GM10847 (cell line): ENCODE measurements around the gene C3orf49.

Source experiments
- POLR2A ChIP-seq: IDR thresholded peaks from 2 replicates; pipeline ENCODE4 v1.6.1; 2011; ENCODE audit not compliant: insufficient read length; ENCODE audit errors: extremely low read depth

C3orf49 gene

DNA sequence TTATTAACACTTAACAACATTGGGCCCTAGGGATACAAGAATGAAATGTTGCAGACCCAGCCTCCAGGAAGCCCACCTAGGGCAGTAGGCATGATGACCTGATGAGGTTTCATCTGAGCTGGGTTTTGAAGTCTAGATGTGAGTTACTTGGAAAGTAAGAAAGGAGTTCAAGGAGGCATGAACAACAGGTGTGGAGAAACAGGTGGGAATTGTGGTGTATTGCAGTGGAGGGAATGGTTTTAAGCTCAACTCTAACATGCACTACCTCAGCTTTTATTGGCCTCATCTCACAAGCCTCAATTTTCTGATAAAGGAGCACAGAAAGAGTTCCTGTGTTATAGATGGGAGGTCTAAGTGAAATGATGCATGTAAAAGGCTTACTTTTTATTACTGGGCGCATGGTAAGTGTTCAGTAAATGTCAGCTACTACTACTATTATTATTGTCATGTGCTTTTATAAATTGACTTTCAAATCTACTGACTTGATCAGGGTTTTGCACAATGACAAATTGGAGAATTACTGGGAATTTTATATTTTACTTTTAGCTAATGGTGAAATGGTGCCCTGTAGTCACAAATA lies 73.8 kb downstream of the C3orf49 start:
- no peak for TF ChIP-seq POLR2A

DNA sequence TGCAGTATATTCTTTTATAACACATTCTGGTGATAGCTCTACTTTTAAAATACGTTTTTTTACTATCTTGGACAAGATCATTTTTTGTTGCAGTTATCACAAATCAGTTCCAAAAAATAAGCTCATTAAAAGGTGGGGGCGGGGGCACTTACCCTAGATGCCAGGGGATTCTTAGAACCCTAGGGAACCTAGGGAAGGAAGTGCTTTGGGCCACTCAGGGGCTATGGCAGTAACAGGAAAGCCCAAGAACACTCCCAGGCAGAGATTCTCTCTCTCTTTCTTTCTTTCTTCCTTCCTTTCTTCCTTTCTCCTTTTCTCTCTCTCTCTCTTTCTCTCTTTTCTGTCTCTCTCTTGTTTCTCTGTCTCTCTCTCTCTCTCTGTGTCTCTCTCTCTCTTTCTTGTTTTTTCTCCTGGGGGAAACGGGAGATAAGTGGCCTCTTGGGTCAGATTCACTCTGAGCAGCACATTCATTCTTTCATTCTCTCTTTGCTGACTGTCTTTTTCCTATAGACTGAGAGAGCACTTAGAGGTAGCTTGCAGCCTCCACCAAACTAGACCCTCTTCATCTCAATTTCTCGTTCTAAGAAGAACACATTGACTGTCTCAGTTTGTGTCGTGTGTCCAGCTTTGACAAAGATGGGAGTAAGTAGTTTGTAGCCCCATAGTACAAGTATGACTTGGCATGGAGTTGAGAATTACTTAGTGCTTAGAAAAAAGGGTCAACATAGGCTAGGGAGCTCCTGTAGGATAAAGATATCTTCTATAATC lies 76.5 kb downstream of the C3orf49 start:
- no peak for TF ChIP-seq POLR2A

DNA sequence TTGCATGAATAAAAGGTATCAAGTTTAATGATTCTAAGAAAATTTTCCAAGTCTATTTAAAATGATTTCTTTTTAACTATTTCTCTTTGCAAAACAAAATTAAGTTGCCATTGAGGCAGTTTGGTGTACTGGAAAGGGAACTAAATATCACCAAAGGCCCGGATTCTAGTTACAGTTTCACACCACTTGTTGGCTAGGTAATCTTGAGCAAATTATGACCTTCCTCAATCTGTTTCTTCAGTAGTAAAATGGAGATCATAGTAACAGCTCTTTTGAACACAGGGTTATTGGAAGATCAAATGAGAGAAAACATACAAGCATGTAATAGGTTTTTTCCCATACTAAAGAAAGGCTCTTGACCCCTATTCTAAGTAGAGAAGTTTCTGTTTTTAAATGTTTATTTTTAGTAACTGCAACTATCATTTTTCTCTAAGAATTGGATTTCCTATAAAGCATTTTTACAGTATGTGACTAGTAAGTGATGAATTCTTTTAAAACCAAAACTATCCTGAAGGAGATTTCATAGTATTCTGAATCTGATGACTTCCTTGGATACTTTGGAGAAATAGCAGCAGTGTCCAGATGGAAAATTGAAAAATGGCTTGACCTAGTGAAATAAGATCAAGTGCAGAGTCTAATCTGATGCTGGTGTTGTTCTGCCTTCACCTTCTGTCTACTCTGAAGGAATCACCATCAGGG lies 77.4 kb downstream of the C3orf49 start:
- TF ChIP-seq POLR2A: no peak
